GM18526 (cell line): ENCODE results near the gene CDH15.

Source experiments
- POLR2A ChIP-seq: IDR thresholded peaks from 3 replicates; pipeline ENCODE4 v1.6.1; 2011; ENCODE audit not compliant: insufficient read length; ENCODE audit errors: extremely low read depth

The CDH15 gene

GRCh38 chr16:89147085-89147817, 24.3 kb upstream of the CDH15 start:
- no peak for TF ChIP-seq POLR2A

- no peak for TF ChIP-seq POLR2A
These were observed 22.2 kb upstream of the CDH15 start for GRCh38 chr16:89149386-89149785.

GRCh38 chr16:89150090-89150835, 21.3 kb upstream of the CDH15 start:
- TF ChIP-seq POLR2A = no peak

- no peak for TF ChIP-seq POLR2A
These were observed 20.6 kb upstream of the CDH15 start for GRCh38 chr16:89150981-89151380.

GRCh38 chr16:89152831-89153700, 18.5 kb upstream of the CDH15 start:
- no peak for TF ChIP-seq POLR2A

- no peak for TF ChIP-seq POLR2A
These were observed 17.7 kb upstream of the CDH15 start for GRCh38 chr16:89153848-89154271.

- TF ChIP-seq POLR2A = no peak
These were observed 17.0 kb upstream of the CDH15 start for GRCh38 chr16:89154390-89155183.

- no peak for TF ChIP-seq POLR2A
These were observed 16.3 kb upstream of the CDH15 start for GRCh38 chr16:89155184-89155679.

GRCh38 chr16:89155851-89156739, 15.5 kb upstream of the CDH15 start:
- no peak for TF ChIP-seq POLR2A

GRCh38 chr16:89156740-89157645, 14.6 kb upstream of the CDH15 start:
- no peak for TF ChIP-seq POLR2A

- TF ChIP-seq POLR2A = no peak
These were observed 13.8 kb upstream of the CDH15 start for GRCh38 chr16:89157778-89158177.

GRCh38 chr16:89159066-89159849, 12.3 kb upstream of the CDH15 start:
- TF ChIP-seq POLR2A = no peak
